Hypothalamus (tissue), 51 donors: ENCODE results near the gene CPA4.
A peak's percentile ranks its signal among the peaks of the same experiment; 100 is the strongest.
"Not testable (repeated sequence)": the region's sequence is repeated elsewhere in the genome, so short reads cannot be mapped to it uniquely, and the experiment has no call there.

ENCODE experiments used
- DNase-seq, 51 donors: peaks; one replicate each; lab custom pipeline; 2025; lab: John Stamatoyannopoulos, UW

CPA4 gene

DNA sequence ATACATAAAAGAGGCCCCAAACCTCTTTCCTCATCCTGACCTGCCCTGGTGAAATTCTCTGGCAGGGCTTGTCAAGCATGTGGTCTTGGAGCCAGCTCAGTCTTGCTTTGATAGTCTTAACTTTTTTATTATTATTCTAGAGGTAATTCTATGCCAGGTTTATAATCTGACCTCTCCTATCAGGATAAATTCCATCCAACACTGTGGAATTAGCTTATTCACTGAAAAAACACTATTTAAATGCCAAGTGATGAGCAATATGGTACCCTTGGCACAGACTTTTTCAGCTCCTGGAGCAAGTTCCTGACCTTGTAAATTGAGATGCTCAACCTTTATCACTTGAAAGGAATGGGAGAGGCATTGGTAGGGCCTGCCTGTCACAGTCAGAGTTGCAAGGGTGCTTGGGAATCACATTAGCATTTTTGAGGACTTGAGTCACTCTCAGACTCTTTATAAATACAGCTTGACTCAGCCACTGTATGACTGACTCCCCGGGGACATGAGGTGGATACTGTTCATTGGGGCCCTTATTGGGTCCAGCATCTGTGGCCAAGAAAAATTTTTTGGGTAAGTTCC is at the start of gene CPA4:
Gene CPA4, plus strand, starts transcription at position 480 of the 576 bp plus-strand sequence. Its CDS starts 20 bp downstream, at position 500.
- DNase-seq = no peak

DNA sequence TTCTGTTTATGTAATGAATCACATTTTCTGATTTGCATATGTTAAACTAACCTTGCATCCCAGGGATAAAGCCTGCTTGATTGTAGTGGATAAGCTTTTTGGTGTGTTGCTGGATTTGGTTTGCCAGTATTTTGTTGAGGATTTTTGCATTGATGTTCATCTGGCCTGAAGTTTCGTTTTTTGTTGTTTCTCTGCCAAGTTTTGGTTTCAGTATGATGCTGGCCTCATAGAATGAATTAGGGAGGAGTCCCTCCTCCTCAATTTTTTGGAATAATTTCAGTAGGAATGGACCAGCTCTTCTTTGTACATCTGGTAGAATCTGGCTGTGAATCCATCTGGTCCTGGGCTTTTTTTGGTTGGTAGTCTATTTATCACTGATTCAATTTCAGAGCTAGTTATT is 49.5 kb upstream of the CPA4 start:
- not testable (repeated sequence) for DNase-seq

DNA sequence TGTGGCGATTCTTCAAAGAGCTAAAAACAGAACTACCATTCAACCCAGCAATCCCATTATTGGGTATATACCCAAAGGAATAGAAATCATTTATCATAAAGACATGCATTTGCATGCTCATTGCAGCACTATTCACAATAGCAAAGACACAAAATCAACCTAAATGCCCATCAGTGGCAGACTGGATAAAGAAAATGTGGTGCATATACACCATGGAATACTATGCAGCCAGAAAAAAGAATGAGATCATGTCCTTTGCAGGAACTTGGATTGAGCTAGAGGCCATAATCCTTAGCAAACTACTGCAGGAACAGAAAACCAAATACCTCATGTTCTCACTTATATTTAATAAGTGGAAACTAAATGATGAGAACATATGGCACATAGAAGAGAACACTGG is 46.5 kb upstream of the CPA4 start:
- not testable (repeated sequence) for DNase-seq

GRCh38 chr7:130248842-130249241 is 44.1 kb upstream of the CPA4 start:
- not testable (repeated sequence) for DNase-seq

DNA sequence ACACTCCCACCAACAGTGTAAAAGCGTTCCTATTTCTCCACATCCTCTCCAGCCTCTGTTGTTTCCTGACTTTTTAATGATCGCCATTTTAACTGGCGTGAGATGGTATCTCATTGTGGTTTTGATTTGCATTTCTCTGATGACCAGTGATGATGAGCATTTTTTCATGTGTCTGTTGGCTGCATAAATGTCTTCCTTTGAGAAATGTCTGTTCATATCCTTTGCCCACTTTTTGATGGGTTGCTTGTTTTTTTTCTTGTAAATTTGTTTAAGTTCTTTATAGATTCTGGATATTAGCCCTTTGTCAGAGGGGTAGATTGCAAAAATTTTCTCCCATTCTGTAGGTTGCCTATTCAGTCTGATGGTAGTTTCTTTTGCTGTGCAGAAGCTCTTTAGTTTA is 43.3 kb upstream of the CPA4 start:
- DNase-seq = not testable (repeated sequence)

GRCh38 chr7:130254555-130254954 is 38.4 kb upstream of the CPA4 start:
- DNase-seq = no peak

GRCh38 chr7:130256704-130257103 is 36.3 kb upstream of the CPA4 start:
- DNase-seq = no peak

- no peak for DNase-seq
These were observed 34.4 kb upstream of the CPA4 start for GRCh38 chr7:130258494-130259078.

DNA sequence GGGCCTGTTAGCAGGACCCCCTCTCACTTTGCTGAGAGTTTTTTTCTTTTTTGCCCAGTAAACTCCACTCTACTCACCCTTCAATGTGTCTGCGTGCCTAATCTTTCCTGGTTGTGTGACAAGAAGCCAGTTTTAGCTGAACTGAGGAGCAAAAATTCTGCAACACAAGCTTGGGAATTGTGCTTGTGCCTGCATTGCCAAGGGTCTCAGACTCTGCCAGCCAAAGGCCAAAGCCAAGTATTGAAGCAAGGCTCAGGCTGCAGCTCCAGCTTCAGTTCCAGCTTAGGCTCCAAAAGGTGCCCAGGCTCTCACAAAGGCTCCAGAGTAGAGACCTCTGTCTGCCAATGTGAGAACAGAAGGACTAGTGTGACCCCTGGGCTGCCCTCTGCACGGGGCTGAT is 30.5 kb upstream of the CPA4 start:
- peak in 7 of 51 donors; percentile 5 to 36 (median 15) for DNase-seq

DNA sequence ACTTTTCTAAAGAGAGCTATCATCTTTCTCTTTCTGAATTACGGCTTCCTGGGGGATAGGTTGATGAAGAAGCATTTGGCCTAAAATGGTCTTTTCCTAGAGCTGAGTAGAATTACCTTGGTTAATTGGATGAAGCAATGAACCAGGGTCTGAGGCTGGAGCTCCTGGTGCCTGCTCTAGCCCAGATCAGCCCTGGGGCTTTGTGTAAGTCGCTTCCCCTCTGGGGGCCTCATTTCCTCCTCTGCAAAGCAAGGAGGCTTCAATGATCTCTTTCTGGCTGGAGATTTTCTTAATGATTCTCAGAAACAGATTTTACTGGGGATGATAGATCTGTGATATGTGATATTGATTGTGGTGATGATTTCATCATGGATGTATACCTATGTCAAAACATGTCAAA is 29.8 kb upstream of the CPA4 start:
- no peak for DNase-seq

GRCh38 chr7:130266258-130266960 is 26.6 kb upstream of the CPA4 start, which contains the start of gene CPA2:
Gene CPA2 (plus strand): TSS chr7:130266863. CDS start chr7:130266882, 19 bp downstream.
- DNase-seq = no peak

DNA sequence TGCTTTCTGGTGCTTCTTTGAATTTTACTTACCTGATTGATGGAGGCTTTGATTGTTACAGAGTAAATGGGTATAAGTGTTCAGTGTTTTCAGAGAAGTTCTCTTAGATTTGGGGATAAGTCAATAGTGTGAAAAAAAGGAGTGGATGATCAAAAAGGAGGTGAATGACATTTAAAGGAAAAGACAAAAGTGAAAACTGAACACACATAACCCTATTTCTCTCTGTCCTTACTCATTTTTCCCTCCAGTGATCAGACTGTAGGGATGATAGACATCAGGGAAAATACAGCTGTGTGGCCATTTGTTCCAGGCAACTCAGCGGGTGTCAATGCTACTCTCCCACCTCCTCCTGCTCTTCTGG is 26.0 kb upstream of the CPA4 start:
- DNase-seq = no peak

DNA sequence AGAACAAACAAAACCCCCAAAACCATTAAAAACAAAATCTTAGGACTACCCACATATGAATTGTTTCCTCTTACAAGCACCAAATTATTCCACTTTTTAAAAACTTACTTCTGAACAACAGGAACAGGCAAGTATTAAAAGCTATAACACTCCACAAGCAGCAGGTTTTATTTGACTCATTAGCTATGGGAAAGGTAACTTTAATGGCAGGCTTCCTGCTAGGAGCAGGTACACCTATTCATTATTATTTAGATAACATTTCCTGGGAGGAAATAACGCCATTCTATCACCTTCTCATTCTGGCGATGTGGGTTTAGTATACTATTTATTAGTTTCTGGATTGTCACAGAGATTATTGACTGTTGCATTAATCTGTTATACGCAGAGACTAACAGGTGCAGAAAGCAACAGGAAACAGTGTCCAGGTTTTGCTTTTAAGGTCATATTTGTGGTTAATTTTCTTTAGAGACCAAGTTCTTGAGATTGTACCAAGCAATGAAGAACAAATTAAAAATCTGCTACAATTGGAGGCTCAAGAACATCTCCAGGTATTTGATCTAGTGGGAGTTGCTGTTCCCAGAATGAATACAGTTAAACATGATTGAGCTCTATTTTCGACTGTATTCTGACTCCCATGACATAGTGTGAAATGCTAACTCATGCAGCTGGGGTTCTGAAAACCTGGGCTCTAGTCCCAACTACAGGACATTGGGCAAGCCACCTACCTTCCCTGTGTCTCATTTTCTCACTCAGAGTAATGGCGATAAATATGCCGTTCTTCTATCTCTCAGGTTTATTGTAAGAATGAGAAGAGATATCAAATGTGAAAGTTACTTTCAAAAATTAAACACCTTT is 24.3 kb upstream of the CPA4 start:
- DNase-seq = no peak

DNA sequence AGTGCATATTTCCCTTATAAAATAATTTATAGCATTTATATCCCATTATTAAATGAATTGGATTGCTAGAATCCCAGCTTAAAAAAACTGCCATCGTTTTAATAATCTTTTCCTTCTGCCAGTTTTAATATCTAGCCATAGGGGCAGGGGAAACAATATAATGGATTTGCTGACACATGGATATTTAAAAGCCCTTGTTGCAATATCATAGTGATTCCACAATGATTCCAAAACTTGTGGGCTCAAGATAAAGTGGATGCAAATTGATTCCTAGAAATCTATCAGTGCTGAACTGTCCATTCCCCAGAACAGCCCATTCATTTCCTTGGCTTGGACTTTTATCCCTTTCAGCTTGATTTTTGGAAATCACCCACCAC is 23.7 kb upstream of the CPA4 start:
- no peak for DNase-seq

- DNase-seq = no peak
These were observed 21.8 kb upstream of the CPA4 start for GRCh38 chr7:130270947-130271800.

DNA sequence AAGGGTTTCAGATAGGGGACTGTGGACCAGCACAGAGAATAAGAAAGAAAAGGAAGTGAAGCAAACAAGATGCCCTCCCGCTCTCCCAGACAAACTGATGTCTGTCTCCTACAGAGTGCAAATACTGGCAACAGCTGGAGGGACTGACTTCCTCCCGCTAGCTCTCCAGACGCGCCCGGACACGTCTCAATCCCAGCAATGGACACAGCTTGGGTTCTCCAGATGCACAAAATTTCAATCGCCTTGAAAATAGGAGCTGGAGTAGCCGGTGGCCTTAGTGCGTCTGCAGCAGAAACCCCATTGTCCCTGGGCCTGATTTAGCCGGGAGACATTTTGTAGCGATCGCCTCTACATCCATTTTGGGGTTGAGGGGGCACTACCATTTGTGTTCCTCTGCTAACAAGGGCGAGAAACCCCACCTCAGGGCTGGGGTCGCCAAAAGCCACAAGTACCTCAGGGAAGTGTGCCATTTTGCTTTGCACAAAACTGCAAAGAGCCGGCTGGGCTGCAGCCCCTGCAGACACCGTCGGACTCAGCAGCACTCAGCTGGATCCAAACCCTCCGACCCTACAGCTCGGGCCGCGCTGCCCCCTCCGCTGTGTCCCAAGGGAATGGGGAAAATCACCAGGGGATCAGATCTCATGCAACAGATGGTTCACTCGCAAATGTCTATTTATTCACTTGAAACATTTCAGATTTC is 20.4 kb upstream of the CPA4 start:
- peak in 14 of 51 donors; percentile 10 to 49 (median 27) for DNase-seq

DNA sequence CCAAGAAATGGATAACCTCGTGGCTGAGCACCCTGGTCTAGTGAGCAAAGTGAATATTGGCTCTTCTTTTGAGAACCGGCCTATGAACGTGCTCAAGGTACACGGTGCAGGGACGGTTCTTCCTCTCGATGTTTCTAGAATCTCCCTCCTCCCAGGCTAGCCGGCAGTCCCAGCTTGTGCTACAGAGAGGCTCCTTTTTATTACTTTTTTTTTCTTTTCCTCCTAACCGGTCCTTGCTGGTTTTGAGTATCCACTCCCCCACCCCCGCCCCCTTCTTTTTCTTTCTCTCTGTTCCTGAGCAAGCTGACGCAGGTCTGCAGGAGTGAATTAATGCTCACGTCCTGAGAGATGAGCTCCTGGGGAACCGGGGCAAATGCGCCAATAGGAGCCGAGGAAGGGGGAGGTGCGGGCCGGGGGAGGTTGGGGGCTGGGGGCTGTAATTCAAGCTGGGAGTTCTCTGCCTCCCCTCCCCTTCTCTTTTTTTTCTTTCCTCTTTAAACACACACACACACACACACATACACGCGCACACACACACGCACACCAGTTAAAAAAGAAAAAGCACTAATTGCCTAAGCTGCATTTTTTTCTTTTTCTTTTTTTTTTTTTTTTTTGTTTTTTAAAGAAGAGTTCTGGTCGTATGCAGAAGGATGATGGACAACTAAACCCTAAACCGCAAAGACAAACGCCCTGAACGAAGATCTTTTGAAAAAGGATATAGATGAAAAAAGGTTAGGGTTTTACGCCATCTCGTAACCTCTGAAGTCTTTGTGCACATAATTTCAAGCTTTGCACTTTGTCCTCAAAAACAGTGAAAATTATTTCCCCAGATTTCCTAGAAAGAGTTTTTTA is 19.7 kb upstream of the CPA4 start:
- DNase-seq = peak in 28 of 51 donors; percentile 10 to 74 (median 34)

DNA sequence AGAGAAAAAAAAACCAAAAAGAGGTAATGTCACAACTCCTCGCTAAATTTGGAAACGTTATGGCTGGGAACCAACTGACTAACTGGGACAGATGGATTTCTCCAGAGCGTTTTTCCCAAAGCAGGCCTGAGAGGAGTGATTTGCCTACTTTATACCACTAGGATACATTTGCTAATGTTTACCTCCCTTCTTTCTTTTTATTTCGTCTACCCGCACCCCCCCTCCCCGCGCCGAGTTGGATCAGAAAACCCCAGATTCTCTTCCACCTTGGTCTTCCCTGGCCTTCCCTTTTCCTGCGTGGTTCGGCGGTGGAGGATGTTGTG is 19.1 kb upstream of the CPA4 start:
- no peak for DNase-seq

GRCh38 chr7:130274296-130274695 is 18.7 kb upstream of the CPA4 start:
- DNase-seq = no peak
